Measurements from ENCODE around the gene CMC2. TPM values are rescaled to one million over a fixed set of nuclear protein-coding genes. Genes with fewer than 3 reads are reported as not detected.

Gene CMC2
- total and polyA plus RNA-seq, 2 of the 13 experiments (the other 11 are each of a cell fraction or from before 2014, with no cell fraction given): 116 to 129 TPM

DNA sequence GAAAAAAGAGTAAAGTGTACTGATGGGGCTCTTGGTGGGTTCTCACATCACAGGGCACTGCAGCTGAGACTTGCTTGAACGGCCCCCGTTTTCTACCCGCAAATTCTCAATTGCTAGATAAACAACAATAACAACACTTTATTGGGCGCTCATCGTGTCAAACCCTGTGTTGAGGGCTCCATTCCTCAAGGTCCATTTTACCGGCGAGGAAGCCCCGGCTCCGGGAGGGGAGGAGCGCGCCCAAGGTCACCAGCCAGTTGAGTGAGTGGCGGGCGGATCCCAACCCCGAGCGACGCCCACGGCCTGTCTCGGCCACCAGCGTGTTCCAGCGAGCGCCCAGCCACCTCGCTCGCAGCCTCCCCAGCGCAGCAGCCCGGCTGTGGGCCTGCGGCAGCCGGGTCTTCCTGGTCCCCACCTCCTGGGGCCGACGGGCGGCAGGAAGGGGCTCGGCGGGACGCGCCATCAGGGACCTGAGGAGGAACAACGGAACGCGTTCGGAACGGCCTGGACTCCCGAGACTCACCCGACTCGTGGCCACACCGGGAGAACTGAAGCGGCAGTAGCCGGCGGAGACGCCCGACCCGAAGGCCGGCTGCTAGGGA is 373 bp downstream of the CMC2 start (continued):
- TF ChIP-seq, protein P1, sequence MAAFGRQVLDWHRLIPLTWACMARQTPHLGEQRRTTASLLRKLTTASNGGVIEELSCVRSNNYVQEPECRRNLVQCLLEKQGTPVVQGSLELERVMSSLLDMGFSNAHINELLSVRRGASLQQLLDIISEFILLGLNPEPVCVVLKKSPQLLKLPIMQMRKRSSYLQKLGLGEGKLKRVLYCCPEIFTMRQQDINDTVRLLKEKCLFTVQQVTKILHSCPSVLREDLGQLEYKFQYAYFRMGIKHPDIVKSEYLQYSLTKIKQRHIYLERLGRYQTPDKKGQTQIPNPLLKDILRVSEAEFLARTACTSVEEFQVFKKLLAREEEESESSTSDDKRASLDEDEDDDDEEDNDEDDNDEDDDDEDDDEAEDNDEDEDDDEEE (CRISPR knock-in tag; IDR thresholded peaks at IDR 0.05): peak; percentile 42
- TF ChIP-seq, protein P2, sequence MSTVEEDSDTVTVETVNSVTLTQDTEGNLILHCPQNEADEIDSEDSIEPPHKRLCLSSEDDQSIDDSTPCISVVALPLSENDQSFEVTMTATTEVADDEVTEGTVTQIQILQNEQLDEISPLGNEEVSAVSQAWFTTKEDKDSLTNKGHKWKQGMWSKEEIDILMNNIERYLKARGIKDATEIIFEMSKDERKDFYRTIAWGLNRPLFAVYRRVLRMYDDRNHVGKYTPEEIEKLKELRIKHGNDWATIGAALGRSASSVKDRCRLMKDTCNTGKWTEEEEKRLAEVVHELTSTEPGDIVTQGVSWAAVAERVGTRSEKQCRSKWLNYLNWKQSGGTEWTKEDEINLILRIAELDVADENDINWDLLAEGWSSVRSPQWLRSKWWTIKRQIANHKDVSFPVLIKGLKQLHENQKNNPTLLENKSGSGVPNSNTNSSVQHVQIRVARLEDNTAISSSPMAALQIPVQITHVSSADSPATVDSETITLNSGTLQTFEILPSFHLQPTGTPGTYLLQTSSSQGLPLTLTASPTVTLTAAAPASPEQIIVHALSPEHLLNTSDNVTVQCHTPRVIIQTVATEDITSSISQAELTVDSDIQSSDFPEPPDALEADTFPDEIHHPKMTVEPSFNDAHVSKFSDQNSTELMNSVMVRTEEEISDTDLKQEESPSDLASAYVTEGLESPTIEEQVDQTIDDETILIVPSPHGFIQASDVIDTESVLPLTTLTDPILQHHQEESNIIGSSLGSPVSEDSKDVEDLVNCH (CRISPR knock-in tag; IDR thresholded peaks at IDR 0.05): no peak
- TF ChIP-seq, protein P3, sequence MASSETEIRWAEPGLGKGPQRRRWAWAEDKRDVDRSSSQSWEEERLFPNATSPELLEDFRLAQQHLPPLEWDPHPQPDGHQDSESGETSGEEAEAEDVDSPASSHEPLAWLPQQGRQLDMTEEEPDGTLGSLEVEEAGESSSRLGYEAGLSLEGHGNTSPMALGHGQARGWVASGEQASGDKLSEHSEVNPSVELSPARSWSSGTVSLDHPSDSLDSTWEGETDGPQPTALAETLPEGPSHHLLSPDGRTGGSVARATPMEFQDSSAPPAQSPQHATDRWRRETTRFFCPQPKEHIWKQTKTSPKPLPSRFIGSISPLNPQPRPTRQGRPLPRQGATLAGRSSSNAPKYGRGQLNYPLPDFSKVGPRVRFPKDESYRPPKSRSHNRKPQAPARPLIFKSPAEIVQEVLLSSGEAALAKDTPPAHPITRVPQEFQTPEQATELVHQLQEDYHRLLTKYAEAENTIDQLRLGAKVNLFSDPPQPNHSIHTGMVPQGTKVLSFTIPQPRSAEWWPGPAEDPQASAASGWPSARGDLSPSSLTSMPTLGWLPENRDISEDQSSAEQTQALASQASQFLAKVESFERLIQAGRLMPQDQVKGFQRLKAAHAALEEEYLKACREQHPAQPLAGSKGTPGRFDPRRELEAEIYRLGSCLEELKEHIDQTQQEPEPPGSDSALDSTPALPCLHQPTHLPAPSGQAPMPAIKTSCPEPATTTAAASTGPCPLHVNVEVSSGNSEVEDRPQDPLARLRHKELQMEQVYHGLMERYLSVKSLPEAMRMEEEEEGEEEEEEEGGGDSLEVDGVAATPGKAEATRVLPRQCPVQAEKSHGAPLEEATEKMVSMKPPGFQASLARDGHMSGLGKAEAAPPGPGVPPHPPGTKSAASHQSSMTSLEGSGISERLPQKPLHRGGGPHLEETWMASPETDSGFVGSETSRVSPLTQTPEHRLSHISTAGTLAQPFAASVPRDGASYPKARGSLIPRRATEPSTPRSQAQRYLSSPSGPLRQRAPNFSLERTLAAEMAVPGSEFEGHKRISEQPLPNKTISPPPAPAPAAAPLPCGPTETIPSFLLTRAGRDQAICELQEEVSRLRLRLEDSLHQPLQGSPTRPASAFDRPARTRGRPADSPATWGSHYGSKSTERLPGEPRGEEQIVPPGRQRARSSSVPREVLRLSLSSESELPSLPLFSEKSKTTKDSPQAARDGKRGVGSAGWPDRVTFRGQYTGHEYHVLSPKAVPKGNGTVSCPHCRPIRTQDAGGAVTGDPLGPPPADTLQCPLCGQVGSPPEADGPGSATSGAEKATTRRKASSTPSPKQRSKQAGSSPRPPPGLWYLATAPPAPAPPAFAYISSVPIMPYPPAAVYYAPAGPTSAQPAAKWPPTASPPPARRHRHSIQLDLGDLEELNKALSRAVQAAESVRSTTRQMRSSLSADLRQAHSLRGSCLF (CRISPR knock-in tag; IDR thresholded peaks at IDR 0.05; ENCODE audit: borderline replicate concordance): no peak
- TF ChIP-seq MTA1 (CRISPR knock-in tag; IDR thresholded peaks at IDR 0.05; ENCODE audit: borderline replicate concordance): 0 out of 2 replicates have a peak, but pooled peaks have one; percentile 72
- no peak for TF ChIP-seq NR2F6 (IDR thresholded peaks at IDR 0.05)
- TF ChIP-seq NR2F6 (CRISPR knock-in tag; IDR thresholded peaks at IDR 0.05): no peak
- no peak for TF ChIP-seq ZEB1 (IDR thresholded peaks at IDR 0.05; ENCODE audit: insufficient replicate concordance, low read depth)
- TF ChIP-seq ZNF282 (IDR thresholded peaks at IDR 0.05; ENCODE audit: partially characterized antibody): no peak
- peak; percentile 92 for TF ChIP-seq CENPT (CRISPR knock-in tag; IDR thresholded peaks at IDR 0.05; ENCODE audit: low read depth)
- TF ChIP-seq TCF7 (IDR thresholded peaks at IDR 0.05; ENCODE audit: low read depth): no peak
- TF ChIP-seq ZNF530 (CRISPR knock-in tag; IDR thresholded peaks at IDR 0.05; ENCODE audit: low read depth): no peak
- peak; percentile 80; the same call in 1 of the 2 replicates for TF ChIP-seq RXRA (CRISPR knock-in tag; IDR thresholded peaks at IDR 0.05)
- no peak for TF ChIP-seq THAP8 (CRISPR knock-in tag; IDR thresholded peaks at IDR 0.05; ENCODE audit: borderline replicate concordance)
- TF ChIP-seq SKI (IDR thresholded peaks at IDR 0.05; ENCODE audit: partially characterized antibody): no peak
- TF ChIP-seq ZNF510 (CRISPR knock-in tag; IDR thresholded peaks at IDR 0.05; ENCODE audit: low read depth): no peak
- no peak for TF ChIP-seq XBP1 (CRISPR knock-in tag; IDR thresholded peaks at IDR 0.05)
- no peak for TF ChIP-seq JUN (CRISPR knock-in tag; IDR thresholded peaks at IDR 0.05)
- TF ChIP-seq MAZ (IDR thresholded peaks at IDR 0.05; ENCODE audit: borderline replicate concordance, low read depth, low read length): no peak
- TF ChIP-seq MAZ (CRISPR knock-in tag; IDR thresholded peaks at IDR 0.05; ENCODE audit: low read depth): no peak
- TF ChIP-seq ZSCAN25 (CRISPR knock-in tag; IDR thresholded peaks at IDR 0.05): no peak
- peak; percentile 36; the same call in 1 of the 2 replicates for TF ChIP-seq CBX5 (CRISPR knock-in tag; IDR thresholded peaks at IDR 0.05; ENCODE audit: borderline replicate concordance)
- no peak for TF ChIP-seq ZNF607 (CRISPR knock-in tag; IDR thresholded peaks at IDR 0.05; ENCODE audit: borderline replicate concordance)
- TF ChIP-seq CEBPG (CRISPR knock-in tag; IDR thresholded peaks at IDR 0.05): no peak
- peak; percentile 87 for TF ChIP-seq ZNF546 (CRISPR knock-in tag; conservative IDR thresholded peaks at IDR 0.05)
